Measurements from ENCODE around the gene BRAF. TPM values are rescaled to one million over a fixed set of nuclear protein-coding genes. Genes with fewer than 3 reads are reported as not detected.

Gene BRAF
- total RNA-seq, 1 donor from 2014 or later, result 26.0 TPM

GRCh38 chr7:140681766-140682165 lies 243.0 kb downstream of the BRAF start:
- no peaks in the 10 kb centered on the region for H3K4me1 ChIP-seq (ENCODE audit: insufficient read depth, low read length)
- no peak overlapping the region for H3K9ac ChIP-seq (ENCODE audit: low read length)
- H4K20me1 ChIP-seq (ENCODE audit: insufficient read depth, low read length), result no peaks in the 10 kb centered on the region
- Mint-ChIP-seq H3K27me3 (ENCODE audit: low read depth, unreplicated experiment) (peaks cover 2% of the 10 kb centered on the region), H3K27ac (ENCODE audit: unreplicated experiment) (no peak overlapping the region), H3K4me3 (ENCODE audit: unreplicated experiment) (no peak overlapping the region), H3K36me3 (ENCODE audit: low read depth, unreplicated experiment) (peaks cover 28% of the 10 kb centered on the region), H3K4me1 (ENCODE audit: low read depth, unreplicated experiment) (peaks cover 9% of the 10 kb centered on the region), H3K9me3 (ENCODE audit: unreplicated experiment) (no peaks in the 10 kb centered on the region)
- no peak overlapping the region for H3K27ac ChIP-seq (ENCODE audit: low read depth, low read length)
- TF ChIP-seq EZH2 (IDR thresholded peaks at IDR 0.05; ENCODE audit: insufficient read depth, low read length), result no peak
- TF ChIP-seq, protein P1, sequence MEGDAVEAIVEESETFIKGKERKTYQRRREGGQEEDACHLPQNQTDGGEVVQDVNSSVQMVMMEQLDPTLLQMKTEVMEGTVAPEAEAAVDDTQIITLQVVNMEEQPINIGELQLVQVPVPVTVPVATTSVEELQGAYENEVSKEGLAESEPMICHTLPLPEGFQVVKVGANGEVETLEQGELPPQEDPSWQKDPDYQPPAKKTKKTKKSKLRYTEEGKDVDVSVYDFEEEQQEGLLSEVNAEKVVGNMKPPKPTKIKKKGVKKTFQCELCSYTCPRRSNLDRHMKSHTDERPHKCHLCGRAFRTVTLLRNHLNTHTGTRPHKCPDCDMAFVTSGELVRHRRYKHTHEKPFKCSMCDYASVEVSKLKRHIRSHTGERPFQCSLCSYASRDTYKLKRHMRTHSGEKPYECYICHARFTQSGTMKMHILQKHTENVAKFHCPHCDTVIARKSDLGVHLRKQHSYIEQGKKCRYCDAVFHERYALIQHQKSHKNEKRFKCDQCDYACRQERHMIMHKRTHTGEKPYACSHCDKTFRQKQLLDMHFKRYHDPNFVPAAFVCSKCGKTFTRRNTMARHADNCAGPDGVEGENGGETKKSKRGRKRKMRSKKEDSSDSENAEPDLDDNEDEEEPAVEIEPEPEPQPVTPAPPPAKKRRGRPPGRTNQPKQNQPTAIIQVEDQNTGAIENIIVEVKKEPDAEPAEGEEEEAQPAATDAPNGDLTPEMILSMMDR (IDR thresholded peaks at IDR 0.05; ENCODE audit: insufficient read depth, low read depth, low read length), result no peak
- no peak overlapping the region for H2AFZ ChIP-seq (ENCODE audit: low read depth, low read length)
- H3K79me2 ChIP-seq (ENCODE audit: insufficient read depth, low read length), result no peaks in the 10 kb centered on the region
- H3K27me3 ChIP-seq (ENCODE audit: insufficient read depth, low read length), result no peaks in the 10 kb centered on the region
- FAIRE-seq, result no peak
- H3K9me3 ChIP-seq (ENCODE audit: insufficient read depth, low read depth, low read length), result no peaks in the 10 kb centered on the region
- H3K4me3 ChIP-seq (ENCODE audit: insufficient read depth, low read depth, low read length), result no peak overlapping the region
- no peak for DNase-seq (ENCODE audit: low read depth)
- H3K36me3 ChIP-seq (ENCODE audit: insufficient read depth, low read length), result no peaks in the 10 kb centered on the region
- H3K4me2 ChIP-seq (ENCODE audit: low read length), result no peak overlapping the region

GRCh38 chr7:140680886-140681285 lies 243.8 kb downstream of the BRAF start:
- no peak overlapping the region for H3K27ac Mint-ChIP-seq (ENCODE audit: unreplicated experiment)
- no peaks in the 10 kb centered on the region for H3K9me3 Mint-ChIP-seq (ENCODE audit: unreplicated experiment)
- H2AFZ ChIP-seq (ENCODE audit: low read depth, low read length), result no peak overlapping the region
- H3K27ac ChIP-seq (ENCODE audit: low read depth, low read length), result no peak overlapping the region
- H3K9me3 ChIP-seq (ENCODE audit: insufficient read depth, low read depth, low read length), result no peaks in the 10 kb centered on the region
- no peak overlapping the region for H3K9ac ChIP-seq (ENCODE audit: low read length)
- TF ChIP-seq EZH2 (IDR thresholded peaks at IDR 0.05; ENCODE audit: insufficient read depth, low read length), result no peak
- TF ChIP-seq, protein P1 (IDR thresholded peaks at IDR 0.05; ENCODE audit: insufficient read depth, low read depth, low read length), result no peak
- H3K4me3 ChIP-seq (ENCODE audit: insufficient read depth, low read depth, low read length), result no peak overlapping the region
- no peak overlapping the region for H3K4me2 ChIP-seq (ENCODE audit: low read length)
- peaks cover 9% of the 10 kb centered on the region for H3K4me1 Mint-ChIP-seq (ENCODE audit: low read depth, unreplicated experiment)
- DNase-seq (ENCODE audit: low read depth) (no peak), FAIRE-seq (no peak)
- peaks cover 2% of the 10 kb centered on the region for H3K27me3 Mint-ChIP-seq (ENCODE audit: low read depth, unreplicated experiment)
- H3K36me3 ChIP-seq (ENCODE audit: insufficient read depth, low read length), result no peaks in the 10 kb centered on the region
- no peaks in the 10 kb centered on the region for H3K79me2 ChIP-seq (ENCODE audit: insufficient read depth, low read length)
- peaks cover 31% of the 10 kb centered on the region for H3K36me3 Mint-ChIP-seq (ENCODE audit: low read depth, unreplicated experiment)
- no peaks in the 10 kb centered on the region for H4K20me1 ChIP-seq (ENCODE audit: insufficient read depth, low read length)
- no peaks in the 10 kb centered on the region for H3K27me3 ChIP-seq (ENCODE audit: insufficient read depth, low read length)
- H3K4me3 Mint-ChIP-seq (ENCODE audit: unreplicated experiment), result no peak overlapping the region
- H3K4me1 ChIP-seq (ENCODE audit: insufficient read depth, low read length), result no peaks in the 10 kb centered on the region

- Histone ChIP-seq H4K20me1 (ENCODE audit: insufficient read depth, low read length) (no peaks in the 10 kb centered on the region), H3K36me3 (ENCODE audit: insufficient read depth, low read length) (no peaks in the 10 kb centered on the region), H2AFZ (ENCODE audit: low read depth, low read length) (no peak overlapping the region), H3K27ac (ENCODE audit: low read depth, low read length) (no peak overlapping the region), H3K9ac (ENCODE audit: low read length) (no peak overlapping the region), H3K9me3 (ENCODE audit: insufficient read depth, low read depth, low read length) (no peaks in the 10 kb centered on the region), H3K79me2 (ENCODE audit: insufficient read depth, low read length) (no peaks in the 10 kb centered on the region), H3K4me1 (ENCODE audit: insufficient read depth, low read length) (no peaks in the 10 kb centered on the region), H3K27me3 (ENCODE audit: insufficient read depth, low read length) (no peaks in the 10 kb centered on the region), H3K4me2 (ENCODE audit: low read length) (no peak overlapping the region), H3K4me3 (ENCODE audit: insufficient read depth, low read depth, low read length) (no peak overlapping the region)
- Mint-ChIP-seq H3K4me3 (ENCODE audit: unreplicated experiment) (no peak overlapping the region), H3K4me1 (ENCODE audit: low read depth, unreplicated experiment) (peaks cover 16% of the 10 kb centered on the region), H3K36me3 (ENCODE audit: low read depth, unreplicated experiment) (peaks cover 25% of the 10 kb centered on the region), H3K9me3 (ENCODE audit: unreplicated experiment) (no peaks in the 10 kb centered on the region), H3K27me3 (ENCODE audit: low read depth, unreplicated experiment) (peaks cover 2% of the 10 kb centered on the region), H3K27ac (ENCODE audit: unreplicated experiment) (no peak overlapping the region)
- TF ChIP-seq, protein P1 (IDR thresholded peaks at IDR 0.05; ENCODE audit: insufficient read depth, low read depth, low read length), result no peak
- no peak for TF ChIP-seq EZH2 (IDR thresholded peaks at IDR 0.05; ENCODE audit: insufficient read depth, low read length)
- DNase-seq (ENCODE audit: low read depth), result no peak
- no peak for FAIRE-seq
These were observed 245.5 kb downstream of the BRAF start for GRCh38 chr7:140679186-140679585.

All from astrocyte (in vitro differentiated cells and primary cell).